ENCODE results near the gene ARHGAP40. TPM values are rescaled to one million over a fixed set of nuclear protein-coding genes. Genes with fewer than 3 reads are reported as not detected.

Gene ARHGAP40
- total RNA-seq (not detected), polyA plus RNA-seq (not detected)
- long read RNA-seq, donor 1, result 0 reads
- long read RNA-seq, donor 2, result 0 reads
- long read RNA-seq, donor 3, result 0 reads

DNA sequence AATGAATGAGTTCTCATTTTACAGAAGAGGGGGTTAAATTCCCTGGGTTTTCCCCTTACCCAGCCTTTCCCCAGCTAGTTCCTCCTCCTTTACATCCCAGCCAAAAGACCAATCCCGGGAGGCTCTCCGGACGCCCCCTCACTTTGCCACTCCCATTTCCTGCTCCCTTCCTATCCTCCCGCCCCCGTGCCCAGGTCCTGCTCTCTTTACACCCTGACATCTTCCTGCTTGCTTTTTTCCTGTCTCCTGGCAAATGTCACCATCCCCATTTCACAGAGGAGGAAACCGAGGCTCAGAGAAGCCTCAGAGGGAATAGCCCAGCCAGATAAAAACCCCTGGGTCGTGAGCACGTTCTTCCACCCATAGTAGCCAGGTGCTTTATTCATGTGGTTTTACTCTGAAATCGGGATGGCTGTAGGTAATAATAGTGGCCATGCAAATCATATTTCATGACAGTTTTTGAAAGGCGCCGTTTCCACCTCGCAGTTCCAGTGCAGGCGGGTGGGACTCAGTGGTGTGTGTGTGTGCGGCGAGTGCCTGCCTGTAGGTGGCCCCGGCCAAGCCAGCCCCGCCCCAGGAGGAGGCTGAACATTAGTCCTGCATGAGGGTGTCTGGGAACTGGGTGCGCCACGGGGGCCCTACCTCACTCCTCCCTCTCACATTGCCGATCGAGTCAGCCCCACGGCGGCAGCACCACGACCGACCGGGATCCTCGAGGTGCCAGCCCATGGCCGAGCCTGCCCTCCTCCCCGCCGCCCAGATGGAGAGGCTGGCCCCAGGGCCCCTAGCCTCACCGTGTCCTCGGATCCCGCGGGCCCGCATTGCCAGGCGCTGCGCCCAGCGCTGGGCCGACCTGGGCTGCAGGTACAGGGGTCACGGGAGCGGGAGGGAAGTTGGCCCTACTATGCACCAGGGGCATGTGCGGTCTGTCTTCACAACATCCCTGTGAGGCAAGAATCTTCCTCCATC lies at the start of gene ARHGAP40:
ARHGAP40 (plus strand) TSS at position 594 of the 969 bp plus-strand sequence.
- no peaks in the 10 kb centered on the region for H3K36me3 ChIP-seq
- H3K4me1 ChIP-seq, result peaks cover 0 to 21% (median 5%) of the 10 kb centered on the region in 9 donors
- no peaks in the 10 kb centered on the region for H3K9me3 ChIP-seq
- intact Hi-C loops (cut with DNase I), result no loop called here
- ATAC-seq, result peak in 3 of 8 donors; percentile 33 to 56 (median 52)
- WGBS, 2 donors, result 17 to 18% methylated on average over 42 of the region's 42 CpGs
- peak in 1 of 9 donors; percentile 7 for TF ChIP-seq CTCF (IDR thresholded peaks at IDR 0.05)
- H3K27ac ChIP-seq, result no peak within 1 kb of the TSS
- no peak within 1 kb of the TSS for H3K4me3 ChIP-seq
- peaks cover 4 to 62% (median 46%) of the 10 kb centered on the region in 7 donors for H3K27me3 ChIP-seq
- DNase-seq, result no peak

- intact Hi-C loops (cut with DNase I), result no loop called here
- no peak for ATAC-seq
- H3K27ac ChIP-seq, result no peak overlapping the region
Observed at GRCh38 chr20:38554986-38555385, 46.6 kb upstream of the ARHGAP40 start.

GRCh38 chr20:38555395-38555794 lies 46.2 kb upstream of the ARHGAP40 start:
- H3K36me3 ChIP-seq, result peaks cover 2 to 100% (median 72%) of the 10 kb centered on the region in 9 donors
- intact Hi-C loops (cut with DNase I), result no loop called here
- no peak for TF ChIP-seq CTCF (IDR thresholded peaks at IDR 0.05)
- no peak overlapping the region for H3K4me3 ChIP-seq
- peaks cover 0 to 7% (median 0%) of the 10 kb centered on the region in 11 donors for H3K9me3 ChIP-seq
- no peak overlapping the region for H3K27ac ChIP-seq
- ATAC-seq (no peak), DNase-seq (no peak)
- no peaks in the 10 kb centered on the region for H3K4me1 ChIP-seq
- H3K27me3 ChIP-seq, result no peaks in the 10 kb centered on the region

More at GRCh38 chr20:38554986-38555385, 46.6 kb upstream of the ARHGAP40 start:
- H3K4me1 ChIP-seq, result no peaks in the 10 kb centered on the region
- peaks cover 2 to 100% (median 72%) of the 10 kb centered on the region in 9 donors for H3K36me3 ChIP-seq
- 98 to 99% methylated on average over 2 of the region's 2 CpGs for WGBS, 2 donors
- H3K9me3 ChIP-seq, result peaks cover 0 to 7% (median 0%) of the 10 kb centered on the region in 11 donors
- no peaks in the 10 kb centered on the region for H3K27me3 ChIP-seq
- DNase-seq, result no peak
- H3K4me3 ChIP-seq, result no peak overlapping the region
- TF ChIP-seq CTCF (IDR thresholded peaks at IDR 0.05), result no peak

- 96 to 97% methylated on average over 2 of the region's 2 CpGs for WGBS, 2 donors
- intact Hi-C loops (cut with DNase I), result no loop called here
- H3K4me3 ChIP-seq, result no peak overlapping the region
- H3K27me3 ChIP-seq, result no peaks in the 10 kb centered on the region
- peaks cover 2 to 100% (median 59%) of the 10 kb centered on the region in 9 donors for H3K36me3 ChIP-seq
- H3K27ac ChIP-seq, result no peak overlapping the region
- H3K4me1 ChIP-seq, result no peaks in the 10 kb centered on the region
- DNase-seq, result no peak
- no peak for ATAC-seq
- no peak for TF ChIP-seq CTCF (IDR thresholded peaks at IDR 0.05)
- peaks cover 0 to 7% (median 0%) of the 10 kb centered on the region in 11 donors for H3K9me3 ChIP-seq
Observed at GRCh38 chr20:38557174-38557573, 44.4 kb upstream of the ARHGAP40 start.
